ENCODE results near the gene PPP2R3A.
"Not testable (repeated sequence)": the region's sequence is repeated elsewhere in the genome, so short reads cannot be mapped to it uniquely, and the experiment has no call there.

Gene PPP2R3A

DNA sequence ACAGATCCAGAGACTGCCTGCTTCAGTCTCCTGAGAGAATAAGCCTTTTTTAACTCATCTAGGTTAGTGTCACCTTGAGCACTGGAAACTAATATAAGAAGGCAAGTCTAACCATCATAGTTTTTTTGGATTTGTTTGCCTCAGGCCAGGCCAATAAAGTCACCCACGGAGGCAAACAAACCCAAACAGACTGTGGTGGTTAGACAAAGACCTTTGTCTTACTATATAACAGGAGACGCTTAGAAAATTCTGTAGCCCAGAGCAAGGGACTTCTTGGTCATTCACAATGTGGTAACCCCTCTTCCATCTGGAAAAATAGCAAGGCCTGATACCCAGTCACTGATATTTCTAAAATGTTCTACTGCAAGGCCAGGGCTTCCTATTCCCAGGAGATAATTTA is 45.3 kb upstream of the PPP2R3A start:
- in situ Hi-C loops (cut with HindIII; ENCODE audit: low sequenced_read_pairs), result no loop called here
- no peak overlapping the region for H3K4me3 ChIP-seq (ENCODE audit: low read depth, low read length)
- no peak for DNase-seq (ENCODE audit: low read depth)
- TF ChIP-seq, protein P1, sequence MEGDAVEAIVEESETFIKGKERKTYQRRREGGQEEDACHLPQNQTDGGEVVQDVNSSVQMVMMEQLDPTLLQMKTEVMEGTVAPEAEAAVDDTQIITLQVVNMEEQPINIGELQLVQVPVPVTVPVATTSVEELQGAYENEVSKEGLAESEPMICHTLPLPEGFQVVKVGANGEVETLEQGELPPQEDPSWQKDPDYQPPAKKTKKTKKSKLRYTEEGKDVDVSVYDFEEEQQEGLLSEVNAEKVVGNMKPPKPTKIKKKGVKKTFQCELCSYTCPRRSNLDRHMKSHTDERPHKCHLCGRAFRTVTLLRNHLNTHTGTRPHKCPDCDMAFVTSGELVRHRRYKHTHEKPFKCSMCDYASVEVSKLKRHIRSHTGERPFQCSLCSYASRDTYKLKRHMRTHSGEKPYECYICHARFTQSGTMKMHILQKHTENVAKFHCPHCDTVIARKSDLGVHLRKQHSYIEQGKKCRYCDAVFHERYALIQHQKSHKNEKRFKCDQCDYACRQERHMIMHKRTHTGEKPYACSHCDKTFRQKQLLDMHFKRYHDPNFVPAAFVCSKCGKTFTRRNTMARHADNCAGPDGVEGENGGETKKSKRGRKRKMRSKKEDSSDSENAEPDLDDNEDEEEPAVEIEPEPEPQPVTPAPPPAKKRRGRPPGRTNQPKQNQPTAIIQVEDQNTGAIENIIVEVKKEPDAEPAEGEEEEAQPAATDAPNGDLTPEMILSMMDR (IDR thresholded peaks at IDR 0.05; ENCODE audit: low read depth, low read length, missing control alignments), result no peak

DNA sequence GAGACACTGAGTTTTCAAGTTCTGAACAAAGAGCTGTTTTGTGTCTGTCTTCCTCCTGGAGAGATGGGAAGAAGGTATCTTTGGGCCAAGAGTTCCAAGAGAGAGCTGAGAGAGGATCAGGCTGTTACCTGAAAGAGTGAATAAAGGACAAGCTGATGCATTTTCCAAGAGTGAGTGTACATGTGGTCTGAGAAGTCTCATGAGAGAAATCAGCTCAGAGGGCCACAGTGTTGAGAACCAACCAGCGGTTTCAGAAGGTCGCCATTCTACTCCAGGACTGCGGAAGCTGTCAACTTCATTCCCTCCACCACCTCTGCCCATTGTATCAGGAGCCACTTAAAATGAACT is 42.7 kb upstream of the PPP2R3A start:
- no peak overlapping the region for H3K4me3 ChIP-seq (ENCODE audit: low read depth, low read length)
- in situ Hi-C loops (cut with HindIII; ENCODE audit: low sequenced_read_pairs), result no loop called here
- no peak for DNase-seq (ENCODE audit: low read depth)
- TF ChIP-seq, protein P1 (IDR thresholded peaks at IDR 0.05; ENCODE audit: low read depth, low read length, missing control alignments), result no peak

DNA sequence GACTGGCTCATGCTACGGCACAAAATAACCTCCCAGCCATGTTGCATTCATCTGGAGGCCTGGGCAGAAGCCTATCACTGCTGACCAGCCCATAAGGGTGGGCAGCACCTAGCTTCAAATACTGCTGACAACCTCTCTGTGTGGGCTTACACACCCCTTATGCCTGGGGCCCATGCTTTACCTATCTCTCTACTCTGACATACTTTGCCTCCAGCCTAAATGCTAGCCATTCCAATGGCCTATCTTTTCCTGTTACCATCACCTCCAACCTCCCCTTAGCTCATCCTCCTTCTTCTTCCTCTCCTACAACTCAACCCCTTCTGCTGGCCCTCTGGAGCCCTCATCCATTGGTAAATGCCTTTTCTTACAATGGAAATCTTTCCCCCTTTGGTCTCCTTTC is 41.0 kb upstream of the PPP2R3A start:
- no peak for DNase-seq (ENCODE audit: low read depth)
- in situ Hi-C loops (cut with HindIII; ENCODE audit: low sequenced_read_pairs), result no loop called here

DNA sequence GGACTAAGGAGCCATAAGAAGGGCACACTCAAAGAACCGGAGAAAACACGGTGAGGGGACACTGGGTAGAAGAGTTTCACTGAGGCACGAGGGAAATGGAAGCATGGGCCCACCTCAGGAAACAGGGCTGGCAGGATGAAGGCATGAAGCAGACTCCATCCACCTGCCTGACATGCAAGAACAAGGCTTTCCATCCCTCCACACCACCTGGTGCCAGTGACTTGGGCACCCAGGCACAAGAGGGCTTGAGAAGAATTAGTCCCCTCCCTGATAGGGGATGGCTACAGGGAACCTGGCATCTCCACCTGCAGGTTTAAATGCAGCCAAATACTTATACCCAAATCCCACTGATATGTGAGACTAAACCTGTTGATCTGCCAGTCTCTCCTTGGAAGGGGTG is 38.9 kb upstream of the PPP2R3A start:
- in situ Hi-C loops (cut with HindIII; ENCODE audit: low sequenced_read_pairs), result no loop called here
- TF ChIP-seq, protein P1 (IDR thresholded peaks at IDR 0.05; ENCODE audit: low read depth, low read length, missing control alignments), result no peak
- no peak for DNase-seq (ENCODE audit: low read depth)
- H3K4me3 ChIP-seq (ENCODE audit: low read depth, low read length), result no peak overlapping the region

More for the DNA sequence above, 41.0 kb upstream of the PPP2R3A start:
- TF ChIP-seq, protein P1 (IDR thresholded peaks at IDR 0.05; ENCODE audit: low read depth, low read length, missing control alignments), result no peak
- no peak overlapping the region for H3K4me3 ChIP-seq (ENCODE audit: low read depth, low read length)

DNA sequence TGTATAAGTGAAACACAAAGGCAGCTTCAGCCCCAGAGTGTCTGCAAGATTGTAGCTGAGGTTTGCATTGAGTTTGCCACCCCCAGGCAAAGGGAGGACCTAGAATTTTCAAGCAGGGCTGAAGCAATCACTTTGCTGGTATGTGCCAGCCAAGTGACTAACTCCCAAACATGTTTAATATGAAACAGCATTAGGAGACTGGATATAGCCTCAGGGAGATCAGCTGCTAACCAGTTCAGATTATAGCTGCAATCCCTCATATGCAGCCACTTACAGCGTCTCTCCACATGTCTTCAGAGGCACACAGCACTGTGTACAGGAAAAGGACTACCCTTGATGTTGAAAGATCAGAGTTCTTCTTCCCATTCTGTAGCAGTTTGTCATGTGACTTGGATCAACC is 38.4 kb upstream of the PPP2R3A start:
- TF ChIP-seq, protein P1 (IDR thresholded peaks at IDR 0.05; ENCODE audit: low read depth, low read length, missing control alignments), result no peak
- no peak overlapping the region for H3K4me3 ChIP-seq (ENCODE audit: low read depth, low read length)
- in situ Hi-C loops (cut with HindIII; ENCODE audit: low sequenced_read_pairs), result no loop called here
- no peak for DNase-seq (ENCODE audit: low read depth)

DNA sequence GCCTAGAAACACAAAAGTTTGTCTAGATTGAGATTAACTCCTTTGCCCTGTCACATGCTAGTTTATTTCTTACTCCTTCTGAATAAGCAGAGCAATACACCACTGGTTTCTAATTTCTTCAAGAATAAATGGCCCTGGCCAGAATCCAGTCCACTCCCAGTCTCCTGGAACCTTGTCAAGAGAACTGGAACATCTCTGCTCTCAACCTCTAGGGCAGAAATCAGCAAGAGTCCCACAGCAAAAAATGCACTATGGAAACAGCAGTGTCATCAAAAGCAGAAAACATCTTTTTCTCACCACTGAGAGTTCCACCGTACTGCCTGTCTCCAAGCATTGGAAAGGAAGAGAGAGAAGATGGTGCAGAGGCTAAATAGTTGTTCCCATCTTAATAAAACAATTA is 35.9 kb upstream of the PPP2R3A start:
- in situ Hi-C loops (cut with HindIII; ENCODE audit: low sequenced_read_pairs), result no loop called here
- H3K4me3 ChIP-seq (ENCODE audit: low read depth, low read length), result no peak overlapping the region
- DNase-seq (ENCODE audit: low read depth), result peak; percentile 42
- TF ChIP-seq, protein P1 (IDR thresholded peaks at IDR 0.05; ENCODE audit: low read depth, low read length, missing control alignments), result no peak

DNA sequence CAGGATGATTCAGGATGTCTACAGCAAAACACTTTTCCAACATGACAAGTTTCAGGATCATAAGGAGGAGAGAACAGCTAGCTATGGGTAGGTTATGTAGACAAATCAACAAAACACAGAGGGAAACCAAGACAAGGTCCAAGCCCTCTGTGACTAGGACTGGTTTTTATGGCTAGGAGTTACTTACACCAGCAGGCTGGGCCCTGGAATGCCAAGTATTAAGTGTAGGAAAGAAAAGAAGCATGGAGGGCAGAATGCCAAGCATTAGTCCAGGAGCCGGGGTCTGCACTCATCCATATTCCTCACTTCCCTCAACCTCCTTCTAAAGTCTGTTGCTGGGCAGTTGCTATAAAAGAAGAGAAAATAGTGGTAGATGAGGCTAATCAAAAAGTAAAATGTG is 35.3 kb upstream of the PPP2R3A start:
- DNase-seq (ENCODE audit: low read depth), result no peak
- H3K4me3 ChIP-seq (ENCODE audit: low read depth, low read length), result no peak overlapping the region
- in situ Hi-C loops (cut with HindIII; ENCODE audit: low sequenced_read_pairs), result no loop called here
- TF ChIP-seq, protein P1 (IDR thresholded peaks at IDR 0.05; ENCODE audit: low read depth, low read length, missing control alignments), result no peak

DNA sequence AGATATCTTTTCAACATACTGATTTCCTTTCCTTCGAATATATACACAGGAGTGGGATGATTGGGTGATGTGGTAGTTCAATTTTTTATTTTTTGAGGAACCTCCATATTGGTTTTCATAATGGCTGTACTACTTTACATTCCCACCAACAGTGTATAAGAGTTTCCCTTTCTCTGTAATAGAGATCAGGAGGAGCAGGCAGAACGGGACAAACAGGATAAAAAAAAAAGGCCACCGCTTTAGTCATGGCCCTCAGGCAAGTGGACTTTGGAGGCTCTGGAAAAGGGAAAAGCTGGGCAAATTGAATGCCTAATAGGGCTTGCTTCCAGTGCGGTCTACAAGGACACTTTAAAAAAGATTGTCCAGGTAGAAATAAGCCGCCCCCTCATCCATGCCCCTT is 30.4 kb upstream of the PPP2R3A start:
- in situ Hi-C loops (cut with HindIII; ENCODE audit: low sequenced_read_pairs); H3K4me3 ChIP-seq (ENCODE audit: low read depth, low read length); DNase-seq (ENCODE audit: low read depth): not testable (repeated sequence)

DNA sequence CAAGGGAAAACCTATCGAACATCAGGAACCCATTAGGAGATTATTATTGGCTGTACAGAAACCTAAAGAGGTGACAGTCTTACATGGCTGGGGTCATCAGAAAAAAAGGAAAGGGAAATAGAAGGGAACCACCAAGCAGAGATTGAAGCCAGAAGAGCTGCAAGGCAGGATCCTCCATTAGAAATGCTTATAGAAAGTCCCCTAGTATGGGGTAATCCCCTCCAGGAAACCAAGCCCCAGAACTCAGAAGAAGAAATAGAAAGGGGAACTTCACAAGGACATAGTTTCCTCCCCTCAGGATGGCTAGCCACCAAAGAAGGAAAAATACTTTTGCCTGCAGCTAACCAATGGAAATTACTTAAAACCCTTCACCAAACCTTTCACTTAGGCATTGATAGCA is 27.8 kb upstream of the PPP2R3A start:
- DNase-seq (ENCODE audit: low read depth); in situ Hi-C loops (cut with HindIII; ENCODE audit: low sequenced_read_pairs); H3K4me3 ChIP-seq (ENCODE audit: low read depth, low read length): not testable (repeated sequence)
